ENCODE results near the gene CCT7. TPM values are rescaled to one million over a fixed set of nuclear protein-coding genes. Genes with fewer than 3 reads are reported as not detected.

CCT7 gene
- total RNA-seq, 3 donors from 2014 or later, result 180 to 223 (median 187) TPM

GRCh38 chr2:73237168-73237567, 3.1 kb downstream of the CCT7 start:
- Histone ChIP-seq H3K4me3 (no peak overlapping the region), H3K9me3 (no peaks in the 10 kb centered on the region), H3K27me3 (no peaks in the 10 kb centered on the region), H3K36me3 (no peaks in the 10 kb centered on the region), H3K4me1 (no peaks in the 10 kb centered on the region), H3K27ac (no peak overlapping the region)
- DNase-seq (ENCODE audit: low spot score in 2 of 2), result no peak
- no peak for TF ChIP-seq POLR2A (IDR thresholded peaks at IDR 0.05)
- TF ChIP-seq POLR2AphosphoS5 (IDR thresholded peaks at IDR 0.05), result no peak
- TF ChIP-seq, protein P1, sequence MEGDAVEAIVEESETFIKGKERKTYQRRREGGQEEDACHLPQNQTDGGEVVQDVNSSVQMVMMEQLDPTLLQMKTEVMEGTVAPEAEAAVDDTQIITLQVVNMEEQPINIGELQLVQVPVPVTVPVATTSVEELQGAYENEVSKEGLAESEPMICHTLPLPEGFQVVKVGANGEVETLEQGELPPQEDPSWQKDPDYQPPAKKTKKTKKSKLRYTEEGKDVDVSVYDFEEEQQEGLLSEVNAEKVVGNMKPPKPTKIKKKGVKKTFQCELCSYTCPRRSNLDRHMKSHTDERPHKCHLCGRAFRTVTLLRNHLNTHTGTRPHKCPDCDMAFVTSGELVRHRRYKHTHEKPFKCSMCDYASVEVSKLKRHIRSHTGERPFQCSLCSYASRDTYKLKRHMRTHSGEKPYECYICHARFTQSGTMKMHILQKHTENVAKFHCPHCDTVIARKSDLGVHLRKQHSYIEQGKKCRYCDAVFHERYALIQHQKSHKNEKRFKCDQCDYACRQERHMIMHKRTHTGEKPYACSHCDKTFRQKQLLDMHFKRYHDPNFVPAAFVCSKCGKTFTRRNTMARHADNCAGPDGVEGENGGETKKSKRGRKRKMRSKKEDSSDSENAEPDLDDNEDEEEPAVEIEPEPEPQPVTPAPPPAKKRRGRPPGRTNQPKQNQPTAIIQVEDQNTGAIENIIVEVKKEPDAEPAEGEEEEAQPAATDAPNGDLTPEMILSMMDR (IDR thresholded peaks at IDR 0.05), result no peak
- intact Hi-C loops (cut with DNase I; ENCODE audit: low total_unique reads), result no loop called here

DNA sequence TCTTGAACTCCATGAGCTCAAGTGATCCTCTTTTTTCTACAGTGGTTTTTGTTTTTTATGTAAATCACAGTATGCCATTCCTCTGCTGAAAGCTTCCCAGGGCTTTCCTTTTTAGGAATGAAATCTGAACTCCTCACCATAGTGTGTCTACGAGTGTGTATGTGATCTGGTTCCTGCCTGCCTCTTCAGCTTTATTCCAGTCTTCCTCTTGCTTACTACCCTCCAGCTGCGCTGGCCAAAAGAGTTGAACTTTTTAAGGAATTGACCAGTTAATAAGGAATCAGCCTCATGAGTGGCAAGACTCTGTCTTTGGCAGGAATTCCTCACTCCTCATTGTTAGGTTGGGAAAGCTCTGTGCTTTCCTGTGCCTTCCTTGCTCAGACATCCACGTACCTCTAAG, 4.0 kb downstream of the CCT7 start:
- H3K27ac ChIP-seq, result no peak overlapping the region
- H3K4me1 ChIP-seq, result no peaks in the 10 kb centered on the region
- H3K27me3 ChIP-seq, result no peaks in the 10 kb centered on the region
- no peak for DNase-seq (ENCODE audit: low spot score in 2 of 2)
- no peak overlapping the region for H3K4me3 ChIP-seq
- no peaks in the 10 kb centered on the region for H3K9me3 ChIP-seq
- no peaks in the 10 kb centered on the region for H3K36me3 ChIP-seq
- intact Hi-C loops (cut with DNase I; ENCODE audit: low total_unique reads), result no loop called here
- no peak for TF ChIP-seq POLR2AphosphoS5 (IDR thresholded peaks at IDR 0.05)
- TF ChIP-seq, protein P1 (IDR thresholded peaks at IDR 0.05), result no peak
- TF ChIP-seq POLR2A (IDR thresholded peaks at IDR 0.05), result no peak

DNA sequence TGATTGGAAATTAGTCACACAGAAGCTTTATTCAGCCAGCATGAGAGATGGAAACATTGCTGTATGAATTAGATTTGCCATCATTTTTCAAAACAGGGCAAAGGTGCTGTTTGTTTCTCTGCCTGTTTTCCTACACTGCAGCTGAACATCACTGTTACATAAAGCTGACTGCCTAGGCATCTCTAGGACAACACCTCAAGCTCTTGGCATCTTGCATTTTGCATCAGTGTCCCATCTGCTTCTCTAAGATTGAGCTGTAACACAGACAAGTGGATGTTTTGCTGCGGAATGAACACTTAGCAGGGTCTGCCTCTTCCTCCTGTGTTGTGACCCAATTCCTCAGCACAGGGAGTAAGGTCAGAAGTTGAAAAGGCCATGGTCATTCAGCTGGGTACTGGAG, 4.9 kb downstream of the CCT7 start:
- no peaks in the 10 kb centered on the region for H3K27me3 ChIP-seq
- no peak overlapping the region for H3K27ac ChIP-seq
- no peaks in the 10 kb centered on the region for H3K36me3 ChIP-seq
- no peak for TF ChIP-seq POLR2AphosphoS5 (IDR thresholded peaks at IDR 0.05)
- TF ChIP-seq, protein P1 (IDR thresholded peaks at IDR 0.05), result no peak
- TF ChIP-seq POLR2A (IDR thresholded peaks at IDR 0.05), result no peak
- H3K9me3 ChIP-seq, result no peaks in the 10 kb centered on the region
- H3K4me3 ChIP-seq, result no peak overlapping the region
- DNase-seq (ENCODE audit: low spot score in 2 of 2), result no peak
- intact Hi-C loops (cut with DNase I; ENCODE audit: low total_unique reads), result no loop called here
- no peaks in the 10 kb centered on the region for H3K4me1 ChIP-seq

DNA sequence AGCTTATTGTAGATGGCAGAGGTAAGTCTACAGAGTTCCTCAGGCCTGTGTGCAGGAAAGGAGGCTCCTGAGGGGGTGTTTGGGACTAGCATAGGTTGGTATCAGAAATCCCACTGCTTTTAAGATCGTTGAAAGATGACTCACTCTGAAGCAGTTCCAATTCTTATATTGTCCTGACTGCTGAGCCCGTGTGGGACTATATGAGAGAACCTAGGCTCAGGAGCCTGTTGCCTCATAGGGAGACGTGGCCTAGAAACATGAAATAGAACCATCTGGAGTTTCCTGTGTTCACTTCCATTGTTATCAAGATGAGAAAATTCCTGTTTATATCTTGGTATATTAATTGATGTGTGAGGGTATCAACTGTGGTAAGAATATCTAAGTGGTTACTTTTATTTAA, 5.7 kb downstream of the CCT7 start:
- H3K36me3 ChIP-seq, result no peaks in the 10 kb centered on the region
- no peaks in the 10 kb centered on the region for H3K4me1 ChIP-seq
- no peaks in the 10 kb centered on the region for H3K27me3 ChIP-seq
- no peak overlapping the region for H3K4me3 ChIP-seq
- intact Hi-C loops (cut with DNase I; ENCODE audit: low total_unique reads), result no loop called here
- TF ChIP-seq POLR2A (IDR thresholded peaks at IDR 0.05) (no peak), POLR2AphosphoS5 (IDR thresholded peaks at IDR 0.05) (no peak)
- TF ChIP-seq, protein P1 (IDR thresholded peaks at IDR 0.05), result no peak
- H3K27ac ChIP-seq, result no peak overlapping the region
- no peaks in the 10 kb centered on the region for H3K9me3 ChIP-seq
- DNase-seq (ENCODE audit: low spot score in 2 of 2), result no peak

GRCh38 chr2:73243884-73244570, 9.9 kb downstream of the CCT7 start:
- Histone ChIP-seq H3K9me3 (no peaks in the 10 kb centered on the region), H3K27ac (no peak overlapping the region), H3K4me1 (no peaks in the 10 kb centered on the region), H3K27me3 (no peaks in the 10 kb centered on the region), H3K36me3 (peaks cover 19% of the 10 kb centered on the region), H3K4me3 (no peak overlapping the region)
- TF ChIP-seq, protein P1 (IDR thresholded peaks at IDR 0.05), result no peak
- TF ChIP-seq POLR2A (IDR thresholded peaks at IDR 0.05) (no peak), POLR2AphosphoS5 (IDR thresholded peaks at IDR 0.05) (peak in 1 of 3 donors; percentile 47)
- DNase-seq (ENCODE audit: low spot score in 2 of 2), result peak; percentile 80 to 87
- intact Hi-C loops (cut with DNase I; ENCODE audit: low total_unique reads), result no loop called here

Measured in breast epithelium (tissue), 4 donors.